Left ventricle myocardium superior (tissue), 1 donor: ENCODE measurements around the gene SUPT3H. TPM values are rescaled to one million over a fixed set of nuclear protein-coding genes. Genes with fewer than 3 reads are reported as not detected.

ENCODE experiments used
- ATAC-seq: fragments of 200-7000 bp; cut with Tn5 transposase; one replicate; pipeline ENCODE4 v1.9.1; 2020; ENCODE audit warnings: mild to moderate bottlenecking, moderate library complexity
- DNase-seq: peaks from one replicate; pipeline ENCODE4 v3.0.0-alpha.2; 2020
- intact Hi-C: fragments of 100-400 bp; cut with micrococcal nuclease; formaldehyde crosslinking; loops from one replicate; pipeline ENCODE4 v1.11.0; 2022
- total RNA-seq: library from RNA; stranded (reverse); fragmentation: NEBNext Ultra II Directional; extraction: Animal tissue kit (Norgen Biotek cat#: 25700); gene quantifications from one replicate; pipeline ENCODE4 v1.2.1, GENCODE V29; 2021
- donor health status: DM: no; HTN: yes; CAD: no; lungs with severe emphysema.

The SUPT3H gene
- total RNA-seq, 1 donor from 2014 or later, result 2.8 TPM

- DNase-seq, result no peak
- ATAC-seq, result no peak
- intact Hi-C loops, result no loop called here
Measured at GRCh38 chr6:44849806-44850205, 527.9 kb downstream of the SUPT3H start.

GRCh38 chr6:44843734-44844133, 534.0 kb downstream of the SUPT3H start:
- intact Hi-C loops, result no loop called here
- DNase-seq, result no peak
- no peak for ATAC-seq

- no peak for ATAC-seq
- intact Hi-C loops, result no loop called here
- no peak for DNase-seq
Measured at GRCh38 chr6:44842616-44843015, 535.1 kb downstream of the SUPT3H start.

GRCh38 chr6:44841829-44842228, 535.9 kb downstream of the SUPT3H start:
- intact Hi-C loops, result no loop called here

GRCh38 chr6:44837741-44838140, 540.0 kb downstream of the SUPT3H start:
- intact Hi-C loops, result no loop called here
- no peak for DNase-seq
- ATAC-seq, result no peak

More at GRCh38 chr6:44841829-44842228, 535.9 kb downstream of the SUPT3H start:
- no peak for ATAC-seq
- no peak for DNase-seq

GRCh38 chr6:44837255-44837654, 540.5 kb downstream of the SUPT3H start:
- ATAC-seq, result no peak
- intact Hi-C loops, result no loop called here
- no peak for DNase-seq

GRCh38 chr6:44833248-44833647, 544.5 kb downstream of the SUPT3H start:
- ATAC-seq (no peak), DNase-seq (no peak)
- intact Hi-C loops, result no loop called here

- DNase-seq (no peak), ATAC-seq (no peak)
- intact Hi-C loops, result no loop called here
Measured at GRCh38 chr6:44831002-44831610, 546.6 kb downstream of the SUPT3H start.

- intact Hi-C loops, result no loop called here
- ATAC-seq, result no peak
Measured at GRCh38 chr6:44829836-44830235, 547.9 kb downstream of the SUPT3H start.

GRCh38 chr6:44828780-44829179, 549.0 kb downstream of the SUPT3H start:
- intact Hi-C loops, result no loop called here
- DNase-seq (no peak), ATAC-seq (no peak)

More at GRCh38 chr6:44829836-44830235, 547.9 kb downstream of the SUPT3H start:
- no peak for DNase-seq

- no peak for ATAC-seq
- DNase-seq, result no peak
- intact Hi-C loops, result no loop called here
Measured at GRCh38 chr6:44826025-44826676, 551.6 kb downstream of the SUPT3H start.

GRCh38 chr6:44825273-44825672, 552.5 kb downstream of the SUPT3H start:
- intact Hi-C loops, result no loop called here
- DNase-seq, result no peak
- ATAC-seq, result no peak

GRCh38 chr6:44824567-44824966, 553.2 kb downstream of the SUPT3H start:
- intact Hi-C loops, result no loop called here
- no peak for ATAC-seq
- no peak for DNase-seq

- DNase-seq, result no peak
- no peak for ATAC-seq
- intact Hi-C loops, result no loop called here
Measured at GRCh38 chr6:44820759-44821158, 557.0 kb downstream of the SUPT3H start.

GRCh38 chr6:44820321-44820720, 557.4 kb downstream of the SUPT3H start:
- ATAC-seq, result no peak
- intact Hi-C loops, result no loop called here
- DNase-seq, result no peak

GRCh38 chr6:44811456-44811855, 566.3 kb downstream of the SUPT3H start:
- no peak for DNase-seq
- ATAC-seq, result no peak
- intact Hi-C loops, result no loop called here

GRCh38 chr6:44809258-44809657, 568.5 kb downstream of the SUPT3H start:
- no peak for ATAC-seq
- intact Hi-C loops, result no loop called here
- DNase-seq, result no peak

GRCh38 chr6:44808148-44808547, 569.6 kb downstream of the SUPT3H start:
- ATAC-seq, result no peak
- no peak for DNase-seq
- intact Hi-C loops, result no loop called here

GRCh38 chr6:44806656-44807055, 571.1 kb downstream of the SUPT3H start:
- no peak for ATAC-seq
- intact Hi-C loops, result no loop called here
- no peak for DNase-seq

- intact Hi-C loops, result no loop called here
Measured at GRCh38 chr6:44805238-44805846, 572.4 kb downstream of the SUPT3H start.

More at GRCh38 chr6:44805238-44805846, 572.4 kb downstream of the SUPT3H start:
- no peak for DNase-seq
- ATAC-seq, result no peak
